K562 (cell line): Measurements from ENCODE around the gene PBX4. TPM values are rescaled to one million over a fixed set of nuclear protein-coding genes. Genes with fewer than 3 reads are reported as not detected.
A peak's percentile ranks its signal among the peaks of the same experiment; 100 is the strongest.

ENCODE experiments used
- ATAC-seq: fragments of 200-7000 bp; cut with Tn5 transposase; 3 replicates; pipeline ENCODE4 v1.9.1; 2020; ENCODE audit warnings: moderate library complexity
- BruUV-seq: library from RNA; stranded (reverse); fragments of 400-500 nt; replicated peaks from 2 replicates; lab custom pipeline; 2021; lab: Mats Ljungman, UMichigan
- CTCF ChIA-PET: fragments of 300-600 bp; formaldehyde crosslinking; extraction: SDS; loops from one replicate; lab custom pipeline; 2021; ENCODE audit warnings: low intra/inter-chr PET ratio; lab: Yijun Ruan, JAX
- POLR2A ChIA-PET: fragments of 300-600, 350-650 bp; sonication (Branson Sonifier 250); formaldehyde crosslinking; extraction: SDS; loops from one replicate; lab custom pipeline; 2021; ENCODE audit warnings: antibody characterized with exemption, inconsistent platforms; lab: Yijun Ruan, JAX
- DNase-seq, 4 experiments: peaks; one replicate each; pipeline versions ENCODE4 v3.0.0 to v3.0.0-alpha.2; 2011 to 2018; ENCODE audit warnings: low spot score in 3 of 4, mixed read lengths in 3 of 4; ENCODE audit errors: extremely low read depth in 1 of 4
- FAIRE-seq: peaks from 2 replicates; lab custom pipeline; 2011; peaks lifted over from hg19 to GRCh38; lab: Jason Lieb, UNC
- H2AFZ ChIP-seq: 2 replicates; pipeline ENCODE4 v1.6.0; 2011; ENCODE audit warnings: low read depth, low read length, control low read depth, inconsistent platforms
- H3K27ac ChIP-seq: fragments of 200-600 bp; 3 replicates; pipeline ENCODE4 v1.8.0; 2011; ENCODE audit warnings: low read depth, mild to moderate bottlenecking, control low read depth, inconsistent platforms, low read length, moderate library complexity, mixed read lengths; ENCODE audit errors: extremely low read depth
- H3K27me3 ChIP-seq, 2 experiments: fragments of 300-600 bp in 1 of 2; 2 replicates in 1 of 2; 3 replicates in 1 of 2; pipeline versions ENCODE4 v1.6.0 to v1.8.0; 2011; ENCODE audit warnings: inconsistent platforms in 2 of 2, low read length in 2 of 2, mild to moderate bottlenecking in 1 of 2, mixed read lengths in 1 of 2, moderate library complexity in 1 of 2; ENCODE audit not compliant: control insufficient read depth in 2 of 2, insufficient read depth in 2 of 2
- H3K36me3 ChIP-seq: fragments of 300-600 bp; 3 replicates; pipeline ENCODE4 v1.8.0; 2011; ENCODE audit warnings: mild to moderate bottlenecking, low read length, inconsistent platforms; ENCODE audit not compliant: control insufficient read depth, insufficient read depth
- H3K4me1 ChIP-seq, 2 experiments: fragments of 200-600 bp in 1 of 2; replicated peaks in 1 of 2; 2 replicates in 1 of 2; 3 replicates in 1 of 2; pipeline versions ENCODE4 v1.5.1 to v1.8.0; 2011; ENCODE audit warnings: inconsistent platforms in 2 of 2, low read length in 2 of 2, mild to moderate bottlenecking in 1 of 2, mixed read lengths in 1 of 2, moderate library complexity in 1 of 2; ENCODE audit not compliant: control insufficient read depth in 2 of 2, insufficient read depth in 2 of 2
- H3K4me2 ChIP-seq: 2 replicates; pipeline ENCODE4 v1.6.1; 2011; ENCODE audit warnings: low read length, control low read depth, inconsistent platforms, mixed read lengths; ENCODE audit not compliant: insufficient read depth
- H3K4me3 ChIP-seq: fragments of 200-600 bp; sonication (generic), shearing (Covaris generic); 2 replicates; pipeline ENCODE4 v1.5.1; 2016; ENCODE audit warnings: control low read depth, inconsistent platforms
- H3K79me2 ChIP-seq: fragments of 200-600 bp; 3 replicates; pipeline ENCODE4 v1.8.0; 2011; ENCODE audit warnings: low read length, inconsistent platforms; ENCODE audit not compliant: control insufficient read depth, insufficient read depth
- H3K9ac ChIP-seq, 2 experiments: 2 replicates each; pipeline versions ENCODE4 v1.6.0 to v1.6.1; 2011; ENCODE audit warnings: low read depth in 2 of 2, low read length in 2 of 2, control low read depth in 1 of 2, inconsistent platforms in 1 of 2, mild to moderate bottlenecking in 1 of 2, mixed read lengths in 1 of 2; ENCODE audit not compliant: insufficient read depth in 1 of 2
- H3K9me1 ChIP-seq: one replicate; pipeline ENCODE4 v1.6.0; 2011; ENCODE audit warnings: inconsistent platforms, mild to moderate bottlenecking, low read length, moderate library complexity; ENCODE audit not compliant: control insufficient read depth, insufficient read depth
- H3K9me3 ChIP-seq: replicated peaks from 2 replicates; pipeline ENCODE4 v1.5.1; 2011; ENCODE audit warnings: low read depth, low read length, inconsistent platforms; ENCODE audit not compliant: control insufficient read depth, insufficient read depth
- H4K20me1 ChIP-seq: replicated peaks from 2 replicates; pipeline ENCODE4 v1.6.1; 2011; ENCODE audit warnings: low read length, inconsistent platforms, mixed read lengths; ENCODE audit not compliant: control insufficient read depth, insufficient read depth
- COPS2 ChIP-seq: fragments of 450-650 bp; conservative IDR thresholded peaks from 2 replicates; pipeline ENCODE4 v1.6.1; 2016; ENCODE audit warnings: mild to moderate bottlenecking, moderate library complexity
- CREM ChIP-seq: IDR thresholded peaks from 2 replicates; pipeline ENCODE4 v1.6.1; 2014; ENCODE audit warnings: antibody characterized with exemption, low read depth
- ETV5 ChIP-seq: sonication (generic); formaldehyde crosslinking; IDR thresholded peaks from 2 replicates; pipeline ENCODE4 v1.4.0; 2020; ENCODE audit warnings: low read depth, mild to moderate bottlenecking, missing genetic modification reagents
- HMG20B ChIP-seq: fragments of 250-450 bp; sonication (Bioruptor Pico); IDR thresholded peaks from 2 replicates; pipeline ENCODE4 v1.5.0; 2021; ENCODE audit warnings: mild to moderate bottlenecking
- IRF2 ChIP-seq: sonication (generic); formaldehyde crosslinking; IDR thresholded peaks from 2 replicates; pipeline ENCODE4 v1.8.1; 2022; ENCODE audit warnings: mild to moderate bottlenecking, missing genetic modification reagents
- L3MBTL2 ChIP-seq: fragments of 450-650 bp; IDR thresholded peaks from 2 replicates; pipeline ENCODE4 v1.6.1; 2016; ENCODE audit warnings: mild to moderate bottlenecking, moderate library complexity
- MEF2A ChIP-seq: IDR thresholded peaks from 2 replicates; pipeline ENCODE4 v1.6.1; 2011; ENCODE audit warnings: low read depth, mild to moderate bottlenecking, low read length, moderate library complexity; ENCODE audit not compliant: control insufficient read depth
- NCOA4 ChIP-seq: fragments of 450-650 bp; IDR thresholded peaks from 2 replicates; pipeline ENCODE4 v1.6.1; 2018; ENCODE audit warnings: mild to moderate bottlenecking; ENCODE audit not compliant: partially characterized antibody
- PHB2 ChIP-seq: fragments of 450-650 bp; IDR thresholded peaks from 2 replicates; pipeline ENCODE4 v1.6.1; 2017; ENCODE audit warnings: low read depth
- RFX1 ChIP-seq: fragments of 450-650 bp; IDR thresholded peaks from 2 replicates; pipeline ENCODE4 v1.6.1; 2016; ENCODE audit warnings: mild to moderate bottlenecking, moderate library complexity
- SAFB ChIP-seq: fragments of 200-400 bp; formaldehyde crosslinking; IDR thresholded peaks from 2 replicates; pipeline ENCODE4 v1.6.1; 2017; ENCODE audit warnings: low read depth, low read length, borderline replicate concordance
- SUPT5H ChIP-seq: fragments of 450-650 bp; IDR thresholded peaks from 2 replicates; pipeline ENCODE4 v1.6.1; 2016
- ZFX ChIP-seq: sonication (generic); formaldehyde crosslinking; IDR thresholded peaks from 2 replicates; pipeline ENCODE4 v1.8.0; 2022; ENCODE audit warnings: mild to moderate bottlenecking, missing genetic modification reagents, moderate library complexity
- ZNF124 ChIP-seq: sonication (generic); formaldehyde crosslinking; IDR thresholded peaks from 2 replicates; pipeline ENCODE4 v1.8.1; 2022; ENCODE audit warnings: missing genetic modification reagents
- WGBS: fragments of 100-300 bp; shearing (Covaris generic); methylation state at CpG from one replicate; pipeline ENCODE4 v1.1.6; 2016; ENCODE audit warnings: low coverage, mixed read lengths; ENCODE audit not compliant: insufficient coverage; ENCODE audit errors: missing lambda C conversion rate; 5-methylcytosine and 5-hydroxymethylcytosine counted together
- in situ Hi-C: fragments of 300-500 bp; cut with MboI; formaldehyde crosslinking; loops from 4 replicates; pipeline ENCODE4 v1.15.0; 2018; ENCODE audit warnings: inconsistent platforms, mixed read lengths
- intact Hi-C: fragments of 100-400 bp; cut with micrococcal nuclease; formaldehyde crosslinking; loops from 2 replicates; pipeline ENCODE4 v1.14.2; 2022
- polyA plus RNA-seq, 8 experiments: library from polyadenylated mRNA; depleted of rRNA in 4 of 8; stranded (reverse) in 5 of 8; unstranded in 3 of 8; fragments of >200 nt; fragmentation: Nextera tagmentation in 2 of 8; fragmentation: Illumina TruSeq in 1 of 8; extraction: Ambion mirVana in 2 of 8; extraction: Trizol in 1 of 8; gene quantifications; 2 replicates each; pipeline versions ENCODE4 v1.2.1 to v1.2.3, GENCODE V29; 2011 to 2014; ENCODE audit warnings: inconsistent platforms in 1 of 8, missing spikeins in 1 of 8
- total RNA-seq, 7 experiments: library from RNA; depleted of rRNA in 6 of 7; stranded (reverse); fragments of >200 nt in 6 of 7; fragmentation: Illumina TruSeq in 2 of 7; extraction: Trizol in 2 of 7; gene quantifications; 2 replicates each; pipeline versions ENCODE4 v1.2.1 to v1.2.3, GENCODE V29; 2011 to 2021; ENCODE audit warnings: low replicate concordance in 1 of 7
- TF ChIP-seq, protein P1 (sequence below), 2 experiments: IDR thresholded peaks; 2 replicates each; pipeline ENCODE4 v1.6.1; 2011; ENCODE audit warnings: borderline replicate concordance in 1 of 2, control low read depth in 1 of 2, low read depth in 1 of 2, low read length in 1 of 2, mild to moderate bottlenecking in 1 of 2, mixed read lengths in 1 of 2, moderate library complexity in 1 of 2; ENCODE audit not compliant: insufficient read depth in 1 of 2, insufficient read length in 1 of 2, poor library complexity in 1 of 2, severe bottlenecking in 1 of 2; ENCODE audit errors: extremely low read depth in 1 of 2
- TF ChIP-seq, protein P2 (sequence below): fragments of 250-450 bp; sonication (Bioruptor Pico); IDR thresholded peaks from 2 replicates; pipeline ENCODE4 v1.4.0; 2020; ENCODE audit warnings: mild to moderate bottlenecking
- TF ChIP-seq, protein P3 (sequence below): fragments of 450-650 bp; IDR thresholded peaks from 2 replicates; pipeline ENCODE4 v1.6.1; 2016; ENCODE audit warnings: borderline replicate concordance

The PBX4 gene
- total and polyA plus RNA-seq, 9 of the 15 experiments (the other 6 are each of a cell fraction or from before 2014, with no cell fraction given) = 0.11 to 3.8 (median 1.6) TPM; not detected in 1

DNA sequence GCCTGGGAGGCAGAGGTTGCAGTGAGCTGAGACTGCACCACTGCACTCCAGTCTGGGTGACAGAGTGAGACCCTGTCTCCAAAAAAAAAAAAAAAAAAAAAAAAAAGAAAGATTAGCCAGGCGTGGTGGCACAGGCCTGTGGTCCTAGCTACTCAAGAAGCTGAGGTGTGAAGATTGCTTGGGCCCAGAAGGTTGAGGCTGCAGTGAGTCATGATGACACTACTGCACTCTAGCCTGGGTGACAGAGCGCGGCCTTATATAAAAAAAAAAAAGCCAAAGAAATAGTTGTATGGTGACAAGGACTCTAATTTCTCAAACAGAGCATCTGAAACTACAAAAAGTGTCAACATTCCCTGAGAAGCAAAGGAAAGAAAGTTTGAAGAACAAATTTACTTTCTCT is 3.4 kb downstream of the PBX4 start:
- H3K27ac ChIP-seq = no peak overlapping the region
- peaks cover 5 to 21% of the 10 kb centered on the region in 2 experiments; a peak in 4 of 5 replicates for H3K4me1 ChIP-seq
- DNase-seq (no peak), FAIRE-seq (no peak), ATAC-seq (no peak)
- intact Hi-C loops (no loop called here), in situ Hi-C loops (no loop called here)
- CTCF ChIA-PET = no interaction called here
- H2AFZ ChIP-seq = no peak overlapping the region
- H3K9me3 ChIP-seq = no peaks in the 10 kb centered on the region
- no TSS peak for BruUV-seq
- H3K79me2 ChIP-seq = no peaks in the 10 kb centered on the region
- H3K4me2 ChIP-seq = no peak overlapping the region
- H3K9me1 ChIP-seq = no peaks in the 10 kb centered on the region
- H3K4me3 ChIP-seq = no peak overlapping the region
- POLR2A ChIA-PET = no interaction called here
- no peaks in the 10 kb centered on the region for H3K36me3 ChIP-seq
- no peak overlapping the region for H3K9ac ChIP-seq
- H3K27me3 ChIP-seq = no peaks in the 10 kb centered on the region
- 52% methylated on average over 2 of the region's 3 CpGs for WGBS
- no peaks in the 10 kb centered on the region for H4K20me1 ChIP-seq
- no peak for TF ChIP-seq ZNF124 (CRISPR knock-in tag)
- TF ChIP-seq ZFX (CRISPR knock-in tag) = no peak
- TF ChIP-seq SUPT5H = no peak
- TF ChIP-seq SAFB = no peak
- no peak for TF ChIP-seq COPS2
- TF ChIP-seq CREM = no peak
- TF ChIP-seq, protein P1, sequence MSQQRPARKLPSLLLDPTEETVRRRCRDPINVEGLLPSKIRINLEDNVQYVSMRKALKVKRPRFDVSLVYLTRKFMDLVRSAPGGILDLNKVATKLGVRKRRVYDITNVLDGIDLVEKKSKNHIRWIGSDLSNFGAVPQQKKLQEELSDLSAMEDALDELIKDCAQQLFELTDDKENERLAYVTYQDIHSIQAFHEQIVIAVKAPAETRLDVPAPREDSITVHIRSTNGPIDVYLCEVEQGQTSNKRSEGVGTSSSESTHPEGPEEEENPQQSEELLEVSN (IDR thresholded peaks at IDR 0.05; ENCODE audit: borderline replicate concordance in 1 of 2, extremely low read depth in 1 of 2, insufficient read depth in 1 of 2, insufficient read length in 1 of 2, low read depth in 1 of 2, low read length in 1 of 2, poor library complexity in 1 of 2, severe bottlenecking in 1 of 2) = peak in 1 of 2 experiments; percentile 9
- TF ChIP-seq RFX1 = no peak
- TF ChIP-seq L3MBTL2 = peak; percentile 22; the same call in 1 of the 2 replicates
- TF ChIP-seq, protein P2, sequence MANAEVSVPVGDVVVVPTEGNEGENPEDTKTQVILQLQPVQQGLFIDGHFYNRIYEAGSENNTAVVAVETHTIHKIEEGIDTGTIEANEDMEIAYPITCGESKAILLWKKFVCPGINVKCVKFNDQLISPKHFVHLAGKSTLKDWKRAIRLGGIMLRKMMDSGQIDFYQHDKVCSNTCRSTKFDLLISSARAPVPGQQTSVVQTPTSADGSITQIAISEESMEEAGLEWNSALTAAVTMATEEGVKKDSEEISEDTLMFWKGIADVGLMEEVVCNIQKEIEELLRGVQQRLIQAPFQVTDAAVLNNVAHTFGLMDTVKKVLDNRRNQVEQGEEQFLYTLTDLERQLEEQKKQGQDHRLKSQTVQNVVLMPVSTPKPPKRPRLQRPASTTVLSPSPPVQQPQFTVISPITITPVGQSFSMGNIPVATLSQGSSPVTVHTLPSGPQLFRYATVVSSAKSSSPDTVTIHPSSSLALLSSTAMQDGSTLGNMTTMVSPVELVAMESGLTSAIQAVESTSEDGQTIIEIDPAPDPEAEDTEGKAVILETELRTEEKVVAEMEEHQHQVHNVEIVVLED (CRISPR knock-in tag) = no peak
- no peak for TF ChIP-seq ETV5 (CRISPR knock-in tag)
- TF ChIP-seq, protein P3, sequence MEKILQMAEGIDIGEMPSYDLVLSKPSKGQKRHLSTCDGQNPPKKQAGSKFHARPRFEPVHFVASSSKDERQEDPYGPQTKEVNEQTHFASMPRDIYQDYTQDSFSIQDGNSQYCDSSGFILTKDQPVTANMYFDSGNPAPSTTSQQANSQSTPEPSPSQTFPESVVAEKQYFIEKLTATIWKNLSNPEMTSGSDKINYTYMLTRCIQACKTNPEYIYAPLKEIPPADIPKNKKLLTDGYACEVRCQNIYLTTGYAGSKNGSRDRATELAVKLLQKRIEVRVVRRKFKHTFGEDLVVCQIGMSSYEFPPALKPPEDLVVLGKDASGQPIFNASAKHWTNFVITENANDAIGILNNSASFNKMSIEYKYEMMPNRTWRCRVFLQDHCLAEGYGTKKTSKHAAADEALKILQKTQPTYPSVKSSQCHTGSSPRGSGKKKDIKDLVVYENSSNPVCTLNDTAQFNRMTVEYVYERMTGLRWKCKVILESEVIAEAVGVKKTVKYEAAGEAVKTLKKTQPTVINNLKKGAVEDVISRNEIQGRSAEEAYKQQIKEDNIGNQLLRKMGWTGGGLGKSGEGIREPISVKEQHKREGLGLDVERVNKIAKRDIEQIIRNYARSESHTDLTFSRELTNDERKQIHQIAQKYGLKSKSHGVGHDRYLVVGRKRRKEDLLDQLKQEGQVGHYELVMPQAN = no peak
- TF ChIP-seq NCOA4 = no peak
- TF ChIP-seq HMG20B = no peak
- TF ChIP-seq PHB2 = no peak
- TF ChIP-seq MEF2A = no peak
- TF ChIP-seq IRF2 (CRISPR knock-in tag) = no peak
